CD4-positive, alpha-beta T cell (primary cell): Measurements from ENCODE around the gene PANX2. TPM values are rescaled to one million over a fixed set of nuclear protein-coding genes. Genes with fewer than 3 reads are reported as not detected.

Experiments used
- ATAC-seq: fragments of 200-7000 bp; cut with Tn5 transposase; one replicate; pipeline ENCODE4 v1.10.0; 2022; ENCODE audit warnings: mild to moderate bottlenecking; ENCODE audit not compliant: poor library complexity
- CTCF ChIA-PET: fragments of 350-600 bp; sonication (Branson Sonifier 250); formaldehyde crosslinking; loops from one replicate; lab custom pipeline; 2021; ENCODE audit warnings: antibody characterized with exemption, inconsistent platforms; lab: Charles Lee
- POLR2A ChIA-PET: fragments of 350-600 bp; sonication (Branson Sonifier 250); formaldehyde crosslinking; loops from one replicate; lab custom pipeline; 2021; ENCODE audit warnings: antibody characterized with exemption, inconsistent platforms; lab: Charles Lee
- DNase-seq, 14 experiments: peaks; one replicate each; pipeline ENCODE4 v3.0.0-alpha.2; 2013 to 2020; ENCODE audit warnings: mixed read lengths in 2 of 14
- H3K27ac ChIP-seq, 2 donors: one replicate each; pipeline versions ENCODE4 v1.5.1 to v1.7.0; 2013; ENCODE audit warnings: low read length in 2 of 2, low read depth in 1 of 2, mild to moderate bottlenecking in 1 of 2
- H3K27me3 ChIP-seq, 2 experiments: 1 replicate in 1 of 2; 2 replicates in 1 of 2; pipeline versions ENCODE4 v1.6.1 to v1.7.0; 2013; ENCODE audit warnings: low read length in 2 of 2, control low read depth in 1 of 2, mild to moderate bottlenecking in 1 of 2, moderate library complexity in 1 of 2; ENCODE audit not compliant: insufficient read depth in 2 of 2, control insufficient read depth in 1 of 2
- H3K36me3 ChIP-seq: one replicate; pipeline ENCODE4 v1.6.1; 2013; ENCODE audit warnings: low read length, control low read depth; ENCODE audit not compliant: insufficient read depth
- H3K4me1 ChIP-seq: one replicate; pipeline ENCODE4 v1.6.1; 2013; ENCODE audit warnings: low read length, control low read depth; ENCODE audit not compliant: insufficient read depth
- H3K4me3 ChIP-seq: one replicate; pipeline ENCODE4 v1.5.1; 2013; ENCODE audit warnings: mild to moderate bottlenecking, low read length, moderate library complexity
- H3K9me3 ChIP-seq, 2 experiments: 1 replicate in 1 of 2; 2 replicates in 1 of 2; pipeline versions ENCODE4 v1.6.1 to v1.7.0; 2013; ENCODE audit warnings: low read length in 2 of 2, mild to moderate bottlenecking in 2 of 2, control low read depth in 1 of 2, moderate library complexity in 1 of 2; ENCODE audit not compliant: control insufficient read depth in 1 of 2, insufficient read depth in 1 of 2
- H3K27ac Mint-ChIP-seq: one replicate; pipeline ENCODE4 v1.8.0; 2020; ENCODE audit warnings: mixed read lengths
- H3K27me3 Mint-ChIP-seq: one replicate; pipeline ENCODE4 v1.8.0; 2021; ENCODE audit warnings: mixed read lengths
- H3K36me3 Mint-ChIP-seq: one replicate; pipeline ENCODE4 v1.8.0; 2021; ENCODE audit warnings: low read depth, mixed read lengths
- H3K4me1 Mint-ChIP-seq: one replicate; pipeline ENCODE4 v1.8.0; 2021; ENCODE audit warnings: low read depth, mixed read lengths
- H3K4me3 Mint-ChIP-seq: one replicate; pipeline ENCODE4 v1.8.0; 2020; ENCODE audit warnings: mild to moderate bottlenecking, mixed read lengths
- H3K9me3 Mint-ChIP-seq: one replicate; pipeline ENCODE4 v1.8.0; 2020; ENCODE audit warnings: mixed read lengths
- CTCF ChIP-seq: fragments of 200-600 bp; IDR thresholded peaks from one replicate; pipeline ENCODE4 v1.8.0; 2022; ENCODE audit warnings: antibody characterized with exemption, mild to moderate bottlenecking
- intact Hi-C, 2 experiments: fragments of 100-400 bp; cut with DNase I in 1 of 2; cut with micrococcal nuclease in 1 of 2; formaldehyde crosslinking; loops; one replicate each; pipeline versions ENCODE4 v1.15.1 to v1.9.0; 2023 to 2025; cut with DNase I, micrococcal nuclease
- total RNA-seq, 174 experiments: library from RNA in 2 of 174; stranded (reverse) in 2 of 174; gene quantifications; one replicate each; pipeline ENCODE4 v1.2.3 and lab custom pipeline; 2021 to 2026

The PANX2 gene
- total RNA-seq, 2 experiments from 2014 or later, result 0.11 to 0.16 TPM

DNA sequence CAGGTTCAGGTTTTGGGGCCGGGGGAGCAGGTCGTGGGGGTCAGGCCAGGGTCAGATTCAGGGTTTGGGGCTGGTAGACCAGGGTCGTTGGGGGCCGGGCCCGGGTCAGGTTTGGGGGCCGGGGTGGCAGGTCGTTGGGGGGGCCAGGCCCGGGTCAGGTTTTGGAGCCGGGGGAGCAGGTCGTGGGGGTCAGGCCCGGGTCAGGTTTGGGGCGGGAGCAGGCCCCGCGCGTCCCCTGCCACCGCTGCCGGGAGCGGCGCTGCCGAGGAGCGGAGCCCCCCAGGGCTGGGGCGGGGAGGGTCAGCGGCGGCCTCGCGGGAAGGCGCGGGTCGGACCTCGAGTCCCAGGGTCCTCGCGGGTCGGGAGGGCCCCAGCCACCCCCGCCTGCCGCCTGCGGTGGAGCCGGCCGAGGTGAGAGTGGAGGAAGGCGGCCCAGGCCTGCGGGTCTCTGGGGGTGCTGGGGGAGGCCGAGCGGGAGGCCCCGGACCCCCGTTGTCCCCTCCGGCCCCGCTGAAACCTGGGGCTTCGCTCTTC, 15.7 kb downstream of the PANX2 start:
- ChIA-PET CTCF (no interaction called here), POLR2A (no interaction called here)
- Histone ChIP-seq H3K36me3 (peaks cover 4% of the 10 kb centered on the region), H3K27ac (peak overlapping the region; percentile 56 to 60), H3K4me1 (peaks cover 60% of the 10 kb centered on the region), H3K4me3 (peak overlapping the region; percentile 62), H3K27me3 (peaks cover 0 to 2% of the 10 kb centered on the region in 2 experiments), H3K9me3 (no peaks in the 10 kb centered on the region)
- Mint-ChIP-seq H3K36me3 (peaks cover 13% of the 10 kb centered on the region), H3K27ac (peak overlapping the region; percentile 96), H3K27me3 (peaks cover 4% of the 10 kb centered on the region), H3K4me3 (peak overlapping the region; percentile 95), H3K4me1 (peaks cover 27% of the 10 kb centered on the region), H3K9me3 (no peaks in the 10 kb centered on the region)
- no peak for DNase-seq
- no peak for TF ChIP-seq CTCF
- ATAC-seq, result no peak
- intact Hi-C loops, result loop anchor here in 1 of 2 experiments (5.0 kb wide), 2 partner anchors 56 to 269 kb away; partner anchors contain the start of genes ALG12 and CRELD2

DNA sequence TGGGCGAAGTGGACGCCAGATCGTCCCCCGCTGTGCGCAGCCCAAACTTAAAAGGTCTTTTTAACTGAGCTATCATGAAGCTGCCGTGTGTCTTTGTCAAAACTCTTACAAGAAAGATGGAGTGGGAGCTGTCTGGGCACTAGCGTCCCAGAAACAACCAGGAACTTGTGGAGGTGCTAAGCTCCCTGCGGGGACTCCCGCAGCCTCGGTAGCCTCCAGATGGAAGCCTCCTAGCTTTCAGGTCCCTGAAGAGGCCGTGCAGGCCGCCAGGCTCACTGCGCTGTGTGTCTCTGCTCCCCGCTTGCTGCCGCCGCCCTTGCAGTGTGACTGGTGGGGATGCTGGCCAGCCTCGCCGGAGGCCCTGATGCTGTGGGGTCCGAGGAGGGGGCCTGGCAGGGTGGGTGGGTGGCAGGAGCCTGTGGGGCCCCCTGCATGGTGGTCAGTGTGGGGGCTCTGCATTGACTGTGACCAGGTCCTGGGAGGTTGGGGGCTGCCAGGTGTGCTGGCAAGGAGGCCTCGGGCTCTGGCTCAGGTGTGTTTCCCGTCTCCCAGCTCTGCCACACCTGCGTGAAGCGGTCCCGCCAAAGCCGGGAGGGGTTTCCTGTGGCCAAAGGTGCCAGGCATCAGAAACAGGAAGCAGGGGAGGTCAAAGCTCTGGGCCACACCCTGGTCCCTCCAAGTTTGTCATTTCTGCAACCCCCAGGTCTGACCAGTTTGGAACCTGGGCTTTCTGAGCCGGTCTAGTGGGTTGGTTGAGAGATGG, 16.4 kb downstream of the PANX2 start:
- H3K4me3 ChIP-seq, result peak overlapping the region; percentile 62
- DNase-seq (peak in 5 of 14 experiments; percentile 19 to 61 (median 52)), ATAC-seq (no peak)
- H3K27me3 Mint-ChIP-seq, result peaks cover 4% of the 10 kb centered on the region
- peaks cover 0 to 2% of the 10 kb centered on the region in 2 experiments for H3K27me3 ChIP-seq
- ChIA-PET POLR2A (interaction anchor here (0.7 to 1.4 kb wide), 2 partner anchors 14 to 20 kb away, joined by 5 to 9 read pairs; no protein-coding TSS in a partner anchor), CTCF (no interaction called here)
- peaks cover 4% of the 10 kb centered on the region for H3K36me3 ChIP-seq
- H3K27ac ChIP-seq, result peak overlapping the region; percentile 56 to 60
- peak overlapping the region; percentile 96 for H3K27ac Mint-ChIP-seq
- H3K4me1 Mint-ChIP-seq, result peaks cover 33% of the 10 kb centered on the region
- no peak for TF ChIP-seq CTCF
- peaks cover 18% of the 10 kb centered on the region for H3K36me3 Mint-ChIP-seq
- no peaks in the 10 kb centered on the region for H3K9me3 ChIP-seq
- peaks cover 67% of the 10 kb centered on the region for H3K4me1 ChIP-seq
- H3K9me3 Mint-ChIP-seq, result no peaks in the 10 kb centered on the region
- intact Hi-C loops, result loop anchor here in 1 of 2 experiments (5.0 kb wide), 2 partner anchors 55 to 270 kb away; partner anchors contain the start of genes ALG12 and CRELD2
- H3K4me3 Mint-ChIP-seq, result peak overlapping the region; percentile 95

DNA sequence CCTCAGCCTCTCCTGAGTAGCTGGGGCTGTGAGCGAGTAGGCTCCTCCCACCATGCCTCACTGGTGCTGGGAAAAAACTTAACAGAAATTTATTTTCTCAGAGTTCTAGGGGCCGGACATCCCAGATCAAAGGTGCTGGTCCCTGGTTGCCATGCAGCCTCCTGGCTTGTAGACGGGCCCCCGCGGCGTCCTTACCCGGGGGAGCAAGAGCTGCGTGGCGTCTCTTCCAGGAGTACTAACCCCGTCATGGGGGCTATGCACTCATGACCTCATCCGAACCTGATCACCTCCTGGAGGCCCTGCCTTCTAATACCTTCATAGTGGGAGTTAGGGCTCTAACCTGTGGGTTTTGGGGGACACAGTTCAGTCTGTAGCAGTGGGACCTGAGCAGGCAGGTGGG, 17.8 kb downstream of the PANX2 start:
- no peak for TF ChIP-seq CTCF
- DNase-seq (peak in 1 of 14 experiments; percentile 20), ATAC-seq (no peak)
- Mint-ChIP-seq H3K4me1 (peaks cover 44% of the 10 kb centered on the region), H3K36me3 (peaks cover 27% of the 10 kb centered on the region), H3K9me3 (no peaks in the 10 kb centered on the region), H3K27ac (peak overlapping the region; percentile 96), H3K27me3 (peaks cover 4% of the 10 kb centered on the region), H3K4me3 (peak overlapping the region; percentile 65)
- ChIA-PET CTCF (no interaction called here), POLR2A (no interaction called here)
- intact Hi-C loops, result loop anchor here in 1 of 2 experiments (5.0 kb wide), 2 partner anchors 54 to 271 kb away; partner anchors contain the start of genes ALG12 and CRELD2
- peak overlapping the region; percentile 94 to 99 for H3K27ac ChIP-seq
- H3K27me3 ChIP-seq, result peaks cover 0 to 2% of the 10 kb centered on the region in 2 experiments
- peaks cover 81% of the 10 kb centered on the region for H3K4me1 ChIP-seq
- no peak overlapping the region for H3K4me3 ChIP-seq
- H3K9me3 ChIP-seq, result no peaks in the 10 kb centered on the region
- H3K36me3 ChIP-seq, result peaks cover 10% of the 10 kb centered on the region
